ENCODE measurements around the gene CAMSAP1. TPM values are rescaled to one million over a fixed set of nuclear protein-coding genes. Genes with fewer than 3 reads are reported as not detected.
"Not testable (repeated sequence)": the region's sequence is repeated elsewhere in the genome, so short reads cannot be mapped to it uniquely, and the experiment has no call there.

Gene CAMSAP1
- total RNA-seq, 1 experiment from 2014 or later, result 16.7 TPM

DNA sequence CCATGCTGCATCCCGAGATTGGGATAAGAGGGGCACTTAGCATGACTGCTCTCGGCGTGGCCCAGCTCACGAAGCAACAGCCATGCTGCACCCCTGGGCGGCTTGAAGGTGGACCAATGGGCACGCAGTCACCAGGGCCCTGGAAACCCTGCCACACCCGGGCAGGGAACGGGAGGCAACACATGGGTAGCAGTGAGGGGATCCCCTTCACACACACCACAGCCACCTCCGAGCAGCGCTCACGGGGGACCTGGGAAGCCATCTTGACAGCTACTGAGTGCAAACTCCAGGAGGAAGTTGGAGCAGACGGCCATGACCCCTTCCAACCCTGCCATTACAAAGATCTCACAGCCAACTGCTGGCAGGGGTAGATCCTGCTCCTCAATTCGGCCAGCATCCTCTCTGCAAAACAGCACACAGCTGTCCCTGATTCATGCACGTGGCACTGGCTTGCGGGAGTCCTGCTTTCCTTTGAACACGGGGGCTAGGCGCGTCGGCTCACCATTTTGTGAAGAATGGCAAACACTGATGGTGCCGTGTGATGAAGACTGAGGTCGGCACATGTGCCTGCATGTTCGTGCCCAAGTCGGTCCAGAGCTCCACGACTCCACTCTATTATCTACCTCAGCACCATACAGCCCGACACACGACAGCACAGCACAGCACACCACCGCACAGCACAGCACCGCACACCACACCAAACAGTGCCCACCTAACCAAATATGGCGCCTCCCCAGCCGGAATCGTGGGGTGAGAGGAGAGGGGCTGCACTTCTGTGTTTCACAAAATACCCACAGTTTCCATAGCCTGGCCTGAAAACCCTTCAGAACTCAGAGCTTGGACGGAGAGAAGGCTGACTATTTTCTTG is 48.8 kb upstream of the CAMSAP1 start:
- no TSS peak for BruUV-seq (replicated peaks)
- POLR2A ChIA-PET (ENCODE audit: unreplicated experiment), result no interaction called here

DNA sequence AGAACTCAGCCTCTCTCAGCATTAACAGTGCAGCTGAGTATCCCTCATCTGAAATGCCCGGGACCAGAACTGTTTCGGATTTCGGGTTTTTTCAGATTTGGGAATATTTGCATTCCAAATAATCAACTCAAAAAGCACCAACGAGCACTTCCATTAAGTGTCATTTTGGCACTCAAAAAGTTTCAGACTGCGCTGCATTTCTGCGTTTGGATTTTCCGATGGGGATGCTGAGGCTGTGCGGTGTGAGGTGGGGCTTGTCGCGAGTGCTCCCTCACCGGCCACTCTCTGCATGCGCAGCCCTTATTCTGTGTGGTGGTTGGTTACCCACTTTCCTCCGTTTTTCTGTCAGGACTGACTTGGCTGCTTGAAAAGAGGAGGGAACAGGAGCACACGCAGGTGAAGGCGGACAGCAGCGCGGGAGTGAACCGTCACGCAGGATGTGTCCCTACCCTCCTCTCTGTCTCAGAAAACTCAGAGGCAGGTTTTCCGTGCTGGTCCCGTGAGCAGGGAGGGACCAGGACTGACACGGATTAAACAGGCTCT is 45.4 kb upstream of the CAMSAP1 start:
- H4K20me1 ChIP-seq (ENCODE audit: insufficient read depth), result no peaks in the 10 kb centered on the region
- no peak overlapping the region for H2AFZ ChIP-seq
- POLR2A ChIA-PET (ENCODE audit: unreplicated experiment), result no interaction called here
- no peak for DNase-seq
- no peaks in the 10 kb centered on the region for H3K27me3 ChIP-seq (ENCODE audit: insufficient read depth, low read depth)
- no peaks in the 10 kb centered on the region for H3F3A ChIP-seq (ENCODE audit: insufficient read depth, low read depth)
- no peaks in the 10 kb centered on the region for H3K9me3 ChIP-seq (ENCODE audit: insufficient read depth, low read depth)
- intact Hi-C loops (cut with micrococcal nuclease; ENCODE audit: unreplicated experiment), result no loop called here
- H3K9me2 ChIP-seq (ENCODE audit: insufficient read depth), result no peaks in the 10 kb centered on the region
- H3K4me2 ChIP-seq, result no peak overlapping the region
- H3K4me3 ChIP-seq, result no peak overlapping the region
- no peaks in the 10 kb centered on the region for H3K79me2 ChIP-seq (ENCODE audit: low read depth)
- no TSS peak for BruUV-seq (replicated peaks)
- CTCF ChIA-PET, result no interaction called here
- H3K4me1 ChIP-seq (replicated peaks; ENCODE audit: insufficient read depth), result no peaks in the 10 kb centered on the region
- TF ChIP-seq, protein P1, sequence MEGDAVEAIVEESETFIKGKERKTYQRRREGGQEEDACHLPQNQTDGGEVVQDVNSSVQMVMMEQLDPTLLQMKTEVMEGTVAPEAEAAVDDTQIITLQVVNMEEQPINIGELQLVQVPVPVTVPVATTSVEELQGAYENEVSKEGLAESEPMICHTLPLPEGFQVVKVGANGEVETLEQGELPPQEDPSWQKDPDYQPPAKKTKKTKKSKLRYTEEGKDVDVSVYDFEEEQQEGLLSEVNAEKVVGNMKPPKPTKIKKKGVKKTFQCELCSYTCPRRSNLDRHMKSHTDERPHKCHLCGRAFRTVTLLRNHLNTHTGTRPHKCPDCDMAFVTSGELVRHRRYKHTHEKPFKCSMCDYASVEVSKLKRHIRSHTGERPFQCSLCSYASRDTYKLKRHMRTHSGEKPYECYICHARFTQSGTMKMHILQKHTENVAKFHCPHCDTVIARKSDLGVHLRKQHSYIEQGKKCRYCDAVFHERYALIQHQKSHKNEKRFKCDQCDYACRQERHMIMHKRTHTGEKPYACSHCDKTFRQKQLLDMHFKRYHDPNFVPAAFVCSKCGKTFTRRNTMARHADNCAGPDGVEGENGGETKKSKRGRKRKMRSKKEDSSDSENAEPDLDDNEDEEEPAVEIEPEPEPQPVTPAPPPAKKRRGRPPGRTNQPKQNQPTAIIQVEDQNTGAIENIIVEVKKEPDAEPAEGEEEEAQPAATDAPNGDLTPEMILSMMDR (conservative IDR thresholded peaks at IDR 0.05), result no peak
- no peak for TF ChIP-seq EZH2 (IDR thresholded peaks at IDR 0.05; ENCODE audit: low read depth)
- no peak overlapping the region for H3K27ac ChIP-seq
- H3K36me3 ChIP-seq (ENCODE audit: low read depth), result no peaks in the 10 kb centered on the region

More for the DNA sequence above, 48.8 kb upstream of the CAMSAP1 start:
- no peaks in the 10 kb centered on the region for H3F3A ChIP-seq (ENCODE audit: insufficient read depth, low read depth)
- intact Hi-C loops (cut with micrococcal nuclease; ENCODE audit: unreplicated experiment), result no loop called here
- no peaks in the 10 kb centered on the region for H3K9me2 ChIP-seq (ENCODE audit: insufficient read depth)
- H3K4me2 ChIP-seq, result no peak overlapping the region
- CTCF ChIA-PET, result no interaction called here
- no peaks in the 10 kb centered on the region for H3K4me1 ChIP-seq (replicated peaks; ENCODE audit: insufficient read depth)
- TF ChIP-seq, protein P1 (conservative IDR thresholded peaks at IDR 0.05), result no peak
- TF ChIP-seq EZH2 (IDR thresholded peaks at IDR 0.05; ENCODE audit: low read depth), result no peak
- H2AFZ ChIP-seq, result no peak overlapping the region
- no peak overlapping the region for H3K4me3 ChIP-seq
- H4K20me1 ChIP-seq (ENCODE audit: insufficient read depth), result no peaks in the 10 kb centered on the region
- no peak overlapping the region for H3K27ac ChIP-seq
- H3K27me3 ChIP-seq (ENCODE audit: insufficient read depth, low read depth), result no peaks in the 10 kb centered on the region
- no peaks in the 10 kb centered on the region for H3K79me2 ChIP-seq (ENCODE audit: low read depth)
- H3K36me3 ChIP-seq (ENCODE audit: low read depth), result no peaks in the 10 kb centered on the region
- H3K9me3 ChIP-seq (ENCODE audit: insufficient read depth, low read depth), result no peaks in the 10 kb centered on the region
- DNase-seq, result no peak

DNA sequence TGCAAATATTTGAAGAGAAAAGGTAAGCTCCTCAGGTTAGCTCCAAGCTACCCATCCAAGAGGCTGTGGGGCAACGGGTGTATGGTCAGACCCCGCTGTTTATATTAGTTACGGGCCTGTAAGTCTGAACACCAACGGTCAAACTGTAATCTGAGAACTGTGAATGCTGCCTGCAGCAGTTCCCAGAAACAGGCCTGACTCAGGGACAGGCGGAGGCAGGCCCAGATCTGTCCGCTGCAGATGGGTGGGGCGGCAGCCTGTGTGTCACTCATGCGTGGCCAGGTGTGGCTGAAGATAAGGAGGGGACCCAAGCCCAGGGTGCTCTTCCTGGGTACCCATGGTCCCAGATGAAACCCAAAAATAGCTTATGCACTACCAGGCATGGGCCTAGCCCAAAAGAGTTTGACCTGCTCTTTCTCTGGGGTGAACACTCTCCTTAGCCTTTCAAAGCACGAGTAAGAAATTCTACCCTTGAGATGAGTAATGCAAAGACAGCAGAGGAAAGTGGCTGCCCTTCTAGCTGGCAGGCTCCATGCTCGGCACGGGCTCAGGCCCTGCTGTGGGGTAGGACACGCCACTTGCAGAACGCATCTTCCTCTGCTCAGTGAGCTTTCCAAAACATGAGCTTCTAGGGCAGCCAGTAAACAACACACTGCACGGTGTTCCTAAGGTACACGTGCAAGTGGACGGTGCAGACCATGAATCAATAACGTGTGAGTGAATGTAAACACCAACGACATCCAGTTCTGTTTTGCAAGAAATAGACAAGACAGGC is 44.7 kb upstream of the CAMSAP1 start:
- H3K36me3 ChIP-seq (ENCODE audit: low read depth), result no peaks in the 10 kb centered on the region
- no peaks in the 10 kb centered on the region for H3K9me3 ChIP-seq (ENCODE audit: insufficient read depth, low read depth)
- TF ChIP-seq, protein P1 (conservative IDR thresholded peaks at IDR 0.05), result no peak
- TF ChIP-seq EZH2 (IDR thresholded peaks at IDR 0.05; ENCODE audit: low read depth), result no peak
- peak in 1 of 2 experiments; percentile 74 for DNase-seq
- H4K20me1 ChIP-seq (ENCODE audit: insufficient read depth), result no peaks in the 10 kb centered on the region
- H3K79me2 ChIP-seq (ENCODE audit: low read depth), result no peaks in the 10 kb centered on the region
- no peak overlapping the region for H3K4me2 ChIP-seq
- H3K4me3 ChIP-seq, result no peak overlapping the region
- H3K27ac ChIP-seq, result no peak overlapping the region
- H3K27me3 ChIP-seq (ENCODE audit: insufficient read depth, low read depth), result no peaks in the 10 kb centered on the region
- POLR2A ChIA-PET (ENCODE audit: unreplicated experiment), result no interaction called here
- BruUV-seq (replicated peaks), result no TSS peak
- CTCF ChIA-PET, result no interaction called here
- H2AFZ ChIP-seq, result no peak overlapping the region
- no peaks in the 10 kb centered on the region for H3F3A ChIP-seq (ENCODE audit: insufficient read depth, low read depth)
- intact Hi-C loops (cut with micrococcal nuclease; ENCODE audit: unreplicated experiment), result no loop called here
- H3K4me1 ChIP-seq (replicated peaks; ENCODE audit: insufficient read depth), result no peaks in the 10 kb centered on the region
- no peaks in the 10 kb centered on the region for H3K9me2 ChIP-seq (ENCODE audit: insufficient read depth)

DNA sequence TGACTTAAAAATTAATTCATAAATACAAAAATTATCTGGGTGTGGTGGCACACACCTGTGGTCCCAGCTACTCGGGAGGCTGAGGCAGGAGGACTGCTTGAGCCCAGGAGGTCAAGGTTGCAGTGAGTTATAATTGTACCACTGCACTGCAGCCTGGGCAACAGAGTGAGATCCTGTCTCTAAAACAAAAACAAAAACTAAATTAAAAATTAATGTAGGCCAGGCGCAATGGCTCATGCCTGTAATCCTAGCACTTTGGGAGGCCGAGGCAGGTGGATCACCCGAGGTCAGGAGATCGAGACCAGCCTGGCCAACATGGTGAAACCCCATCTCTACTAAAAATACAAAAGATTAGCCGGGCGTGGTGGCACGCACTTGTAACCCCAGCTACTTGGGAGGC is 44.0 kb upstream of the CAMSAP1 start:
- H4K20me1 ChIP-seq (ENCODE audit: insufficient read depth); intact Hi-C loops (cut with micrococcal nuclease; ENCODE audit: unreplicated experiment); H3K4me2 ChIP-seq; DNase-seq; H3K36me3 ChIP-seq (ENCODE audit: low read depth); CTCF ChIA-PET; H3K4me3 ChIP-seq; H3K9me3 ChIP-seq (ENCODE audit: insufficient read depth, low read depth); H3K4me1 ChIP-seq (replicated peaks; ENCODE audit: insufficient read depth); H3K9me2 ChIP-seq (ENCODE audit: insufficient read depth); BruUV-seq (replicated peaks); H3K79me2 ChIP-seq (ENCODE audit: low read depth); H3K27me3 ChIP-seq (ENCODE audit: insufficient read depth, low read depth); POLR2A ChIA-PET (ENCODE audit: unreplicated experiment); H2AFZ ChIP-seq; H3F3A ChIP-seq (ENCODE audit: insufficient read depth, low read depth); H3K27ac ChIP-seq: not testable (repeated sequence)

DNA sequence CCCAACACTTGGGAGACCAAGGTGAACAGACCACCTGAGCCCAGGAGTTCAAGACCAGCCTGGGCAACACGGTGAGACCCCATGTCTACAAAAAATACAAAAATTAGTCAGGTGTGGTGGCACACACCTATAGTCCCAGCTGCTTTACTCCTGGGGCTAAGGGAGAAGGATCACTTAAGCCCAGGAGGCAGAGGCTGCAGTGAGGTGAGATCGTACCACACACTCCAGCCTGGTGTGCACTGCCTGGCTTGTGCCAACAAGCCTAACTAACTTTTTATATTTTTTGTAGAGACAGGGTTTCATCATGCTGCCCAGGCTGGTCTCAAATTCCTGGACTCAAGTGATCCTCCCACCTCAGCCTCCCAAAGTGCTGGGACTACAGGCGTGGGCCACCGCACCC is 43.5 kb upstream of the CAMSAP1 start:
- POLR2A ChIA-PET (ENCODE audit: unreplicated experiment); DNase-seq; H3K36me3 ChIP-seq (ENCODE audit: low read depth); BruUV-seq (replicated peaks); H3K27me3 ChIP-seq (ENCODE audit: insufficient read depth, low read depth); H3K27ac ChIP-seq; intact Hi-C loops (cut with micrococcal nuclease; ENCODE audit: unreplicated experiment); H4K20me1 ChIP-seq (ENCODE audit: insufficient read depth); H3K4me3 ChIP-seq; H3K79me2 ChIP-seq (ENCODE audit: low read depth); H3F3A ChIP-seq (ENCODE audit: insufficient read depth, low read depth); H3K4me2 ChIP-seq; H3K9me3 ChIP-seq (ENCODE audit: insufficient read depth, low read depth); H2AFZ ChIP-seq; H3K4me1 ChIP-seq (replicated peaks; ENCODE audit: insufficient read depth); CTCF ChIA-PET; H3K9me2 ChIP-seq (ENCODE audit: insufficient read depth): not testable (repeated sequence)

Measured in PC-9 (cell line).